ENCODE measurements around the gene CTBP2.
"Not testable (repeated sequence)": the region's sequence is repeated elsewhere in the genome, so short reads cannot be mapped to it uniquely, and the experiment has no call there.

The CTBP2 gene

GRCh38 chr10:125186431-125187170 lies 26.2 kb upstream of the CTBP2 start:
- DNase-seq: no peak

- not testable (repeated sequence) for DNase-seq
These were observed 18.7 kb upstream of the CTBP2 start for GRCh38 chr10:125179107-125179506.

- DNase-seq: no peak
These were observed 17.6 kb upstream of the CTBP2 start for GRCh38 chr10:125177641-125178640.

DNA sequence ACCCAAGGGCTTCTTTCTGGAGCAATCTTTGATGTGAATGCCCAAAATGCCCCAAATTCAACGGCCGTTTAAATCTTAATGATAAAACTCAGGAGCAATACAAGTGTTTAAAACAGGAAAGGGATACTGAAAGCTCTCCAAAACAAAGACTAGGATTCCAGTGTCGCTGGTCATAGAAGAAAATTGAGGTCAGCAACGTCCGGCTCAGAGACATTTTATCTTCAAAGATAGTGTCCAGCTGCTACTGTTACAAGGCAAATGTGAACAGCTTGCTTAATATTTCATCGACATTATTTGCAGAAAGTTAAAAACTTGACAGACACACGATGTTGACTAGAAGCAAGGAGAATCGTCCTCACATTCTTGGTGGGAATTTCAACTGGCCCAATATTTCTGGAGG lies 15.4 kb upstream of the CTBP2 start:
- no peak for DNase-seq

DNA sequence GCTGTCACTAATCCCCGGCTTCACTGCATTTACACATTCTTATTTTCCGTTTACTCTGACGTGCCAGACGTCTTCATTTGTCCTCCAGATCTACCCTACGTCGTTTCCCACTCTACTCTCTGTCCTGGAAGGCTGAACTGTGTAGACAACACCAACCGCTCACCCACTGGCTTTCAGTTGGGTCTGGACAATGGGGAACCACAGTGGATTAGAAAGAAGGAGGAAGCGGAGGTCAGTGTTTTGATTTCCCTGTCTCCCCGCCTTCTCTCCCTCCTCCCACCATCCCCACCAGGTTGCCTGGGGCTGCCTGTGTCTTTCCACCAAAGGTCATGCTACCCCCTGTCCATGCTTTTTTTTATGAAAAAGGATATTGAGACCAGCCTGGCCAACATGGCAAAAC lies 14.0 kb upstream of the CTBP2 start:
- DNase-seq: no peak

DNA sequence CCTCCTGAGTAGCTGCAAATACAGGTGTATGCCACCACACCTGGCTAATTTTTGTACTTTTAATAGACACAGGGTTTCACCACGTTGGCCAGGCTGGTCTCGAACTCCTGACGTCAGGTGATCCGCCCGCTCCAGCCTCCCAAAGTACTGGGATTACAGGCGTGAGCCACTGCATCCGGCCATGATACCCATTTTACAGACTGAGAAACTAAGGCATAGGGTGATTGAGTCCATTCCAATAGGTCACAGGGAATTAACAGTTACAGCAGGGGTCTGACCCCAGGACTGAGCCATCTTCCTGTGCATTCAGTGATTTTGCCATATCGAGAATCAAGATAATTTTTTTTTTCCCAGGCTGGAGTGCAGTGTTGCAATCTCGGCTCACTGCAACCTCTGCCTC lies 12.3 kb upstream of the CTBP2 start:
- no peak for DNase-seq

GRCh38 chr10:125171402-125172306 lies 11.3 kb upstream of the CTBP2 start:
- no peak for DNase-seq

DNA sequence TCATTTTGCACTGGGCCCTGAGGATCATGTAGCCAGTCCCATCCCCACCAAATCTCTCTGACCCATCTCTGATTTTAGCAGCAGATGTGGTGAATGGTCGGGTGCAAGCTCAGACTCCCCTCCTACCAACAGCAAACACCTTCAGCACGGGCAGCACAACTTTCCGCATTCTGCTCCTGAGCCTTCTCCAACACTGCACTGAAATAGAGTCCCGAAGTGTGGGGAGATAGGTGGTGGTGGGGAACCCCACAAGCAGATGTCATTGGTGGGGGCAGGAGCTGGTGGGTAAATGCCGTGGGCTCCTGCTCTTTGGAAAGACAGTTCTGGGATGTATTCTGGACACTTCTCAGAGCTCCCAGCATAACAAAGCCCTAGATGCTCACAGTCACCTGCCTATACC lies 9.6 kb upstream of the CTBP2 start:
- no peak for DNase-seq

DNA sequence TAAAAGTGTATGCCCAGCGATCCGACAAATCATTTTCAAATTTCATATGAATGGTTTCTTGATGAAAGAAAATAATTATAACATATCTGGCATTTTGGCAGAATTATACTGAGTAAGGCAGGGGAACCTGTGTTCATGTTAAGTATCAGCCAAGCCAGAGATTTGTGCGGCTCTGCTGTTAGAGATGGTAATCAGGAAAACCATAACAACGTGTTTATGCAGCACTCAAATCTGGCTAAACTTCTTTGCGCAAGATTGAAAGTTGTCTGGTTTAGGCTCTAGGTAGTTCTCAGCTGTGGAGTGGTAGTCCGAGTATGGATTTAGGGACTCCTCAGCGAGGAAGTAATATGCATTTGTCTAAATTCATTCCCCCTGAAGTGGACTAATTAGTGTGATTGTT lies 8.9 kb upstream of the CTBP2 start:
- DNase-seq: no peak

GRCh38 chr10:125166658-125167057 lies 6.3 kb upstream of the CTBP2 start:
- DNase-seq: no peak

- DNase-seq: no peak
These were observed 5.5 kb upstream of the CTBP2 start for GRCh38 chr10:125165584-125166573.

- no peak for DNase-seq
These were observed 4.1 kb upstream of the CTBP2 start for GRCh38 chr10:125164421-125164820.

DNA sequence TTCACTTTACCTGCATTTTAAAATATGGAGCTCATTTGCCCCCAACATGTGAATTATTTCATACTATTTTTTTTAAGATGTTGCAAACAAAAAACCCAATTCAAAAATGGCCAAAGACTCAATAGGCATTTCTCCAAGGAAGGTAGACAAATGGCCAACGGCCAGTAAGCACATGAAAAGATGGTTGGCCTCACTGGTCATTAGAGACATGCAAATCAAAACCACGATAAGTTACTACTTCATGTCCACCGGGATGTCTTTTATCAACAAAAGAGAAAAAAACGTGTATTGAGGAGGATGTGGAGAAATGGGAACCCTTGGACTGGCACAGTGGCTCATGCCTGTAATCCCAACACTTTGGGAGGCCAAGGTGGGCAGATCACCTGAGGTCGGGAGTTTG lies 3.4 kb upstream of the CTBP2 start:
- no peak for DNase-seq

- DNase-seq: not testable (repeated sequence)
These were observed 2.9 kb upstream of the CTBP2 start for GRCh38 chr10:125163312-125163711.

DNA sequence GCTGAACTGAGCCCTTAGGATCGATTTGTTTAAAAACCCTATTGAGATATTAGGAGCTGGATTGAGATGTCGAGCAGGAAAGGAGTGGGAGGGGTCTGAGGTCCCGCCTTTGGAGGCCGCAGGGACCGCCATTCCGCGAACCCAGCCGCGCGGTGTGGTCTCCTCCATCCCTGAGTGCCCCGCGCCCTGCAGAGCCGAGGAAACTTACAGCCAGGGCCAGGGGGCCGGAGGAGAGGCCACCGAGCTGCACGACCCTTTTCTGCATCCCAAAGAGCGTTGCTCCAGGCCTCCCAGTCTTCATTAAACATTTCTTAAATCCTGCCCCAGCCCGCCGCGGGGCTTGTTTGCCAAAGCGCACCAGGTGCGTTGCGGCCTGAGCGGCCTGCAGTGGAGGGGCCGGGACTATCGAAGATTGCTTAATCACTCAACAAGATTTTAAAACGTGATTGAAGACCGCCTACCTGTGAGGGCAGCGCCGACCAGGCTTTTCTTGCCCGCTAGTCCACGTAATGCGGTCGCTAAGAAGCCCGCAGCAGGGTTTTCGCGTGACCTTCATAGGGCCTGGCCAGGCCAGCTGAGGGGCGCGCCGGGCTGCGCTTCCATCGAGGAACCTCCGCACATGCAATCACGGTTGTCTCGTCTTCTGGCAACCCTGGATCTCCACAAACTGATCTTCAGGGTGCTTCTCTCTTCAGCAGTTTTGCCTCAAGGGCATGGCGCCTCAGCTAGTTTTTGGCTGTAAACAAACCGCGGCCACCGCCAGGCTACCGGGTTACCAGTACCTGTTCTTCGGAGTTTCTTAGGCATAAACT lies 2.0 kb upstream of the CTBP2 start:
- no peak for DNase-seq

DNA sequence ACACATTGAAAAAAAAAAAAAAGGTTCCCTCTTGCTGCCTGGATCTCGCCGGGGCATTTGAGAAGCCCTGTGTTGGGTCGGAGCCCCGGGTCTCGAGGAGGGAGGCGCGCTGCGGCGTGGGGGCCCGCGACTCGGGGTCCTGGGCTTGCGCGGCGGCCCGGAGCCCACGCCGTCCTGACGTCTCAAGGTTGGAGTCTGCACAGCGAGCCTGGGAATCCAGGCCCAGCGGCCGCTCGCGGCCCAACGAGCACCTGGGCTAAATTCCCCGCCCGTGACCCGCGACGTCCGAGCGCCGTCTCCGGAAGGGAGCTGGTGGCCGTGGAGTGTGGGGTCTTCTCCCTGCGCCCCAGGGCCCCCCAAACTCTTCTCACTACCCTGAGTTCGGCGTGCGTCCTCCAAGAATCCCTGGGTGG lies 1.4 kb upstream of the CTBP2 start:
- no peak for DNase-seq

DNA sequence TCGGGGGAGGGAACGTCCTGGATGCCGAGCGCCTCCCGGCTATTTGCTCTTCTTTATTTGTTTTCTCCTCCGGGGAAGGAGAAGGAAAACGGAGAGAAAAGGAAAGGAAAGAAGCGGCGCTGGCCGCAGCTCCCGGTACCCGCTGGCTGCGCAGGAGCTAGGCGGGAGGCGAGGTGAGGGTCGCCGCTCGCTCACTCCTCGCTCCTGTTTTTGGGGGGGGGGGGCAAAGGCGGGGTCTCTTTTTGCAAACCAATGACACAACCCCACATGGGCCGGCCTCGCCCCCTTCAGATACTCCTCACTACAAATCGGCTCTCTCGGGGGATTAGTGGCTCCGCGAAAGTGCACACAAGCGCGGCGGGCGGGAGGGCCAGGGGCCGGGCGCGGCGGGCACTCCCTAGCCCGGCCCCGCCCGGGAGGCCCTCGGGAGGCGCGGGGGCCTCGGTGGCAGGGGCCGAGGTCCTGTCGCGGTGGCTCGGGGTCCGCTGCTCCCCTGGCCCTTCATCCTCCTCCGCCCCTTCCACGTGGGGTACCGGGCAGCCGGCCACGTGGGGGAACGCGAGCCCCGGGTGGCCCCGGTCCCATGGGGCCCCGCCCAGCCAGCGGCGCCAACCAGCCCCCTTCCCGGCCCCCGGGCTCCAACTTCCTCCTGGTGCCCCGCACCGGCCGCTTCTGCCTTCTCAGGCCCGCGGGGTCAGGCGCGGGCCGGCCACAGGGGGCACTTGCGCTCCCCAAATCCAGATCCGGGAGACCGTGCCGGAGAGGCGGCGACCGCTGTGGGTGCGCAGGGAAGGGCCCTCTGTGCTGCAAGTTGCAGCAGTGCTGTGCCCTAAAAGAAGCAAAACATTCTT lies 718 bp upstream of the CTBP2 start:
- peak; percentile 28 for DNase-seq

DNA sequence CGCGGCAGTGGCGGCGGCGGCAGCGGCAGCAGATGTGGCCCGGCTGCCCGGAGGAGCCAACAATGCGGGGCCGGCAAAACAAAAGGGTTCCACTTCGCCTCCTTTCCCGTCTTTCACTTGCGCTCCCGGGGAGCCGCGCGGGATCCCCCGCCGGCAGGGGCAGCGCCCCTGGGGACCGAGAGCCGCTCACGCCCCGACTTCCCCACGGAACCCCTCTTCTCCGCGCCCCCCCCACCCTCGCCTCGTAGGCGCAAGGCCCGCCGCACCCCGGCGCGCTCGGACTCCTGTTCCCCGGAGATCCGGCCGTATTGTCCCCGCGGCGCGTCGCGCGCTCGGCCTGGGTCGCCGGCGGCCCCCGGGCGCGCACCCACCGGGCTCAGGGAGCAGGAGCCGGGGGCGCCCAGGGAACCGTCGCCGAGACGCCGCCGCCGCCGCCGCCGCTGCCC lies 854 bp downstream of the CTBP2 start:
- no peak for DNase-seq

GRCh38 chr10:125158601-125159485 lies 1.5 kb downstream of the CTBP2 start:
- DNase-seq: no peak

Data from activated gamma-delta T cell treated with Interleukin-2 at 50 U/mL for 16 hours (primary cell).